Camera-type eye (tissue), 1 donor: ENCODE results near the gene HERC5. TPM values are rescaled to one million over a fixed set of nuclear protein-coding genes. Genes with fewer than 3 reads are reported as not detected.

Experiments used
- total RNA-seq: library from RNA; depleted of rRNA; stranded (reverse); fragments of >200 nt; gene quantifications from one replicate; pipeline ENCODE4 v1.2.3, GENCODE V29; 2014

HERC5 gene
- 4.2 TPM for total RNA-seq

DNA sequence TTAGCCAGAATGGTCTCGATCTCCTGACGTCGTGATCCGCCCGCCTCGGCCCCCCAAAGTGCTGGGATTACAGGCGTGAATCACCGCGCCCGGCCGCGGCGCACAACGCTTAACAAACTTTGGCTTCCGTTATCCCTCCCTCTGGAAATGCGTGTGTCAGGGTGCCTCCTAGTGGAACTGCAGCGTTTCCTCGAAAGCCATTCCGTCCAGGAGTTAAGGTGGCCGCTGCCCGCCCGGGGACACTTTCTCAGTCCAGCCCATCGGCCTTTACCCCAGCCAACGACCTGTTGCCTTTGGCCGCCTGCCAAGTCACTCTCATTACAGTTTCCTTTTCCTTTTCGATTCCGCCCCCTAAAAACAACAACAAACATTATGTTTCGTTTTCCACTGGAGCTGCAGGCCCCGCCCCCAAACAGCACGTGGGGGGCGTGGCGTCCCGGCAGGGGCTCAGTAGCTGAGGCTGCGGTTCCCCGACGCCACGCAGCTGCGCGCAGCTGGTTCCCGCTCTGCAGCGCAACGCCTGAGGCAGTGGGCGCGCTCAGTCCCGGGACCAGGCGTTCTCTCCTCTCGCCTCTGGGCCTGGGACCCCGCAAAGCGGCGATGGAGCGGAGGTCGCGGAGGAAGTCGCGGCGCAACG lies at the start of gene HERC5:
HERC5 (plus strand) TSS at position 450 of the 637 bp plus-strand sequence; CDS start at position 601, 151 bp downstream.

GRCh38 chr4:88523325-88524129 lies 66.6 kb downstream of the HERC5 start, which contains the start of gene PYURF:
Gene PYURF, minus strand, starts transcription at chr4:88523776. Its CDS starts 76 bp downstream, at chr4:88523700.

Other genes with a start within 250 kb of the HERC5 start
- 54.4 TPM for gene PPM1K, start 172.6 kb upstream of the HERC5 start, total RNA-seq
- gene HERC6, start 78.3 kb upstream of the HERC5 start, total RNA-seq: 7.9 TPM
- gene PYURF, start 66.7 kb downstream of the HERC5 start, total RNA-seq: 66.1 TPM
- gene HERC3, start 135.4 kb downstream of the HERC5 start, total RNA-seq: 47.0 TPM
- gene NAP1L5, start 240.7 kb downstream of the HERC5 start, total RNA-seq: 24.5 TPM